HG03520 (cell line): ENCODE measurements around the gene AMOTL1.

Experiments used
- ATAC-seq: cut with Tn5 transposase; IDR thresholded peaks from one replicate; pipeline ENCODE4 v1.9.1; 2021; ENCODE audit warnings: mild to moderate bottlenecking, moderate library complexity; ENCODE audit not compliant: unreplicated experiment

The AMOTL1 gene

GRCh38 chr11:94767701-94768601 lies at the start of gene AMOTL1:
Gene AMOTL1, plus strand, starts transcription at chr11:94768356. Its CDS starts 156 bp downstream, at chr11:94768512.
- ATAC-seq = no peak

GRCh38 chr11:94719876-94720275 lies 48.3 kb upstream of the AMOTL1 start:
- no peak for ATAC-seq

- ATAC-seq = no peak
Measured at GRCh38 chr11:94721565-94722292, 46.4 kb upstream of the AMOTL1 start.

- no peak for ATAC-seq
Measured at GRCh38 chr11:94722735-94723134, 45.4 kb upstream of the AMOTL1 start.

GRCh38 chr11:94725097-94725496 lies 43.1 kb upstream of the AMOTL1 start:
- ATAC-seq = no peak

- no peak for ATAC-seq
Measured at GRCh38 chr11:94727819-94728218, 40.3 kb upstream of the AMOTL1 start.

- ATAC-seq = no peak
Measured at GRCh38 chr11:94728541-94728940, 39.6 kb upstream of the AMOTL1 start.

GRCh38 chr11:94728966-94729751 lies 39.0 kb upstream of the AMOTL1 start:
- ATAC-seq = no peak

GRCh38 chr11:94730153-94730552 lies 38.0 kb upstream of the AMOTL1 start:
- ATAC-seq = no peak

GRCh38 chr11:94731880-94732601 lies 36.1 kb upstream of the AMOTL1 start:
- ATAC-seq = no peak

GRCh38 chr11:94732617-94733281 lies 35.4 kb upstream of the AMOTL1 start:
- ATAC-seq = no peak

GRCh38 chr11:94734563-94735275 lies 33.4 kb upstream of the AMOTL1 start:
- no peak for ATAC-seq

- ATAC-seq = no peak
Measured at GRCh38 chr11:94735907-94736306, 32.2 kb upstream of the AMOTL1 start.

GRCh38 chr11:94737171-94737611 lies 31.0 kb upstream of the AMOTL1 start:
- ATAC-seq = no peak

- ATAC-seq = no peak
Measured at GRCh38 chr11:94738746-94739145, 29.4 kb upstream of the AMOTL1 start.

- no peak for ATAC-seq
Measured at GRCh38 chr11:94739331-94739730, 28.8 kb upstream of the AMOTL1 start.

- no peak for ATAC-seq
Measured at GRCh38 chr11:94740083-94741021, 27.8 kb upstream of the AMOTL1 start.

GRCh38 chr11:94741022-94741679 lies 27.0 kb upstream of the AMOTL1 start:
- no peak for ATAC-seq
